HG02840 (cell line): Measurements from ENCODE around the gene LPIN3.

Experiments used
- ATAC-seq: cut with Tn5 transposase; IDR thresholded peaks from one replicate; pipeline ENCODE4 v1.9.1; 2021; ENCODE audit warnings: mild to moderate bottlenecking, moderate library complexity, moderate number of reproducible peaks; ENCODE audit not compliant: unreplicated experiment, low FRiP score

LPIN3 gene

GRCh38 chr20:41364967-41365765, 24.5 kb downstream of the LPIN3 start:
- ATAC-seq = no peak

GRCh38 chr20:41365777-41366545, 25.3 kb downstream of the LPIN3 start:
- no peak for ATAC-seq

GRCh38 chr20:41366546-41367392, 26.1 kb downstream of the LPIN3 start, which contains the start of gene EMILIN3:
EMILIN3 (minus strand) TSS chr20:41366818; CDS start chr20:41366634, 184 bp downstream.
- no peak for ATAC-seq

- ATAC-seq = no peak
Observed at GRCh38 chr20:41367393-41367695, 26.7 kb downstream of the LPIN3 start.

GRCh38 chr20:41367956-41368355, 27.3 kb downstream of the LPIN3 start:
- ATAC-seq = no peak

DNA sequence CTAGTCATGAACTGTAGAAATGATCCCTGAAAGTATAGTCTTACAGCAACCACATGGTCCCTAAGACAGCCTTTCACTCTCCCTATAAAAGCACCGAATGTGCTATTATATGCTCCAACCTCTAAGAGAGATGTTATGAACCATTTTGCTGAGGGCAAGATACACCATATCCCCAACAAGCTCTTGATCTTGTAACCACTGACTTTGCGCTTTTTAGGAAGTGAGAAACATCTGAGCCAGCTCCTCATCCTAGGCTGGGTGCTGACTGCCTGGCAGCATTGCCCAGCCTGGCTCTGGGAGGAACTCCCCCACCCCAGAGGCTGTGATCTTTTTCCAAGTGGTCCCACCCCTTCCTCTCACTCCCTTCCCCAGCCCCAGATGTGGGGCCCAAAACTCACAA, 29.1 kb downstream of the LPIN3 start:
- ATAC-seq = no peak

- no peak for ATAC-seq
Observed at GRCh38 chr20:41370176-41370575, 29.6 kb downstream of the LPIN3 start.

- ATAC-seq = no peak
Observed at GRCh38 chr20:41371371-41371770, 30.8 kb downstream of the LPIN3 start.

DNA sequence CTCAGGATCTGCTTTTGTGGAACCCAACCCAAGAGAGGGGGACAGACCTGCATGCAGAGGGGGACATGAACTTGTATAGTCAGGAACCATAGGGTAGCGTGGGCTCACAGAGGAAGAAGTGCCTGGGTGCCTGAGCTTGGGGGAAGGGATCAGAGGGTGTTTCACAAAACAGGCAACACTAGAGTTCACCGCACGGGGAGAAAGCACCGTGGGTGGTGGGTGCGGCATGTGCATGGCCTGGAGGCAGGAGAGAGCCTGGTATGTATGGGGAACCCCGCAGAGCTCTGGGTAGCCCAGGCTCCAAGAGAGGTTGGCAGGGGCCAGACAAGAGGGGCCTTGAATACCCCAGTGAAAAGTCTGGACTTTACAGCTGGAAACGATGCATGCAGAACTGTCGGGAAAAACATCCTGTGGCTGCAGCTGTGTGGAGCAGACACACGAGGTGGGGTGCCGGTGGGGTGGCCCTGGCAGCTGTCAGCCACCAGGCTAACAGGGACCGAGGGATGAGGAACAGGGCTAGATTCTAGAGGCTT, 32.7 kb downstream of the LPIN3 start:
- no peak for ATAC-seq

GRCh38 chr20:41373931-41374920, 33.6 kb downstream of the LPIN3 start:
- no peak for ATAC-seq

GRCh38 chr20:41375846-41376245, 35.2 kb downstream of the LPIN3 start:
- ATAC-seq = no peak

GRCh38 chr20:41376349-41376748, 35.7 kb downstream of the LPIN3 start:
- ATAC-seq = no peak

DNA sequence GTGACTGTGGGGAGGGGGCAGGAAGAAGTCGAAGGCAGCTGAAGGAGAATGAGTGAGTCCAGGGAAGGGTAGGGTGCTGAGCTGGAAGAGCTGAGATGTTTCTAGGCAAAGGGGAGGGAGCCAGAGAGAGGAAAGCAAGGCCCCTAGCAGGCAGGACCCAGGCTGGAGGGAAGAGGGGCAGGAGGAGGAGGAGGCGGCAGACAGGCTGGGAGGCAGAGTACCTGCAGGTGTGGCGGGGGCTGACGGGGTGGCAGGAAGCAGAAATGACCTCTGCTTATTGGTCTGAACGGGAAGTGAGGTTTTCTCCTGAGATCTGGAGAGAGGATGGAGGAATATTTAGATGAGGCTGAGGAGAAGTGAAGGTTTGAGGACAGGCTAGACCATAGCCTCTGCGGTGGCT, 36.7 kb downstream of the LPIN3 start:
- ATAC-seq = no peak

DNA sequence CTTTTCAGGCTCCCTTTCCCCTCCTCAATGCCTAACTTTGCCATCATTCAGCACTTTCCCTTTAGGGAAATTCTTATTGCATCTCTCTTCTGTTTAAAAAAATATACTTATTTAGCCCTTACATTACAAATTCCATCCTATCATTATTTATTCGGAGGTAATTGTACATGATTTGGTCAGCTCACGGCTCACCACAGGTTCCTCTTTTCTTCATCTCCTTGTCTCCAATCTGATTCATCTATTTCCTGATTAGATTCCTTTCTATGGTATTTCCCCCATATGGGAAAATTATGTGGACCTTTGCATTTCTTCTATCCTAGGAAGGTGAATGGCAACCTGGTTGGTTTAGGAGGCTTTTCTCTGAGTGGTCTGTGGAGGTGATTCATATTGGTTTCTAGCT, 38.9 kb downstream of the LPIN3 start:
- no peak for ATAC-seq

- no peak for ATAC-seq
Observed at GRCh38 chr20:41380551-41381193, 40.1 kb downstream of the LPIN3 start.

GRCh38 chr20:41382791-41383305, 42.2 kb downstream of the LPIN3 start:
- no peak for ATAC-seq

DNA sequence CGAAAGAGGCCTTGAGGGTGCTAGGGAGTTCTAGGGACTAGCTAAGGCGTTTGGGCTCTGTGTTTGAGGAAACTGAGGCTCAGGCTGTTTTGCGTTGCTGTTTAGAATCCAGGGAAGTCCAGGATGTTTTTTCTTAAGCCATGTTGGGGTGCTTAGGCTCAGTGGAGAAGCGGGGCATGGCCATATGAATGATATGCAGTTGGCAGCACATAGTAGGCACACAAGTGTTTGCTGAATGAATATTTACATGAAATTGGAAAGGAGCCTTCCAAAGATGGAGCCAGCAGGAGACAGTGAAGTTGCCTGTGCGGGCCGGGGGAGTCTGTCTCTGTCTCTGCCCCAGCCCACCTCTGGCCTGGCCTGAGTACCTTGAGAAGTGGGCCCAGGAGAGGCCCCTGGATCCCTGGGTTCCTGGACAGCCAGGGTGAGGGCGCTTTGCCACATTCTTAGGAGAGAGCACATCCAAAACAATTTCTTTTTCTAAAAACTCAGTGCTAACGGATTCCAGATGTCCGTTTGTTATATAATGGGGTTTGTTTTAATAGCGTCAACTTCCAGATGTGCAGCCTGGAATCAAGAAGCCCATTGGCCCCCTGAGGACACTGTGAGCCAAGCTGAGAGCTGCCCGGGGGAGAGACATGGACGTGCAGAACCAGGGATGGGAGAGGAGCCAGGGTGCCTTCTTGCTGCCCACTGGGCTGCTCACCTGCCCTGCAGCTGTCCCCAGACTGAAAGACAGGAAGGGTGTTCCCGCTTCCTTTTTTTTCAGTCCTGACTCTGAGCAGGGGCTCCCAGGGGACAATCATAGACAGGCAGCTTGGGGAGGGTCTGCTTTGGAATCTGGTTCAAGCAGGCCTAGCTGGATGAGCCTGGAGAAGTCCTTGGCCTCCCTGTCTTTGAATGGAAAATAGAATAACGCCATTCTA, 46.1 kb downstream of the LPIN3 start:
- no peak for ATAC-seq

- ATAC-seq = no peak
Observed at GRCh38 chr20:41387444-41387851, 46.8 kb downstream of the LPIN3 start.
